ENCODE data around the gene PLD2.

GRCh38 chr17:4812690-4813089 lies 5.7 kb downstream of the PLD2 start:
- TF ChIP-seq CTCF (IDR thresholded peaks at IDR 0.05) (no peak), POLR2A (IDR thresholded peaks at IDR 0.05) (no peak)
